22Rv1 (cell line): ENCODE measurements around the gene NTPCR.

Source experiments
- ZFX ChIP-seq: fragments of 450-650 bp; IDR thresholded peaks from 2 replicates; pipeline ENCODE4 v1.6.1; 2017; ENCODE audit warnings: antibody characterized with exemption, borderline replicate concordance
- TF ChIP-seq, protein P1 (sequence below): fragments of 450-650 bp; IDR thresholded peaks from 2 replicates; pipeline ENCODE4 v1.5.1; 2017; ENCODE audit warnings: mild to moderate bottlenecking

DNA sequence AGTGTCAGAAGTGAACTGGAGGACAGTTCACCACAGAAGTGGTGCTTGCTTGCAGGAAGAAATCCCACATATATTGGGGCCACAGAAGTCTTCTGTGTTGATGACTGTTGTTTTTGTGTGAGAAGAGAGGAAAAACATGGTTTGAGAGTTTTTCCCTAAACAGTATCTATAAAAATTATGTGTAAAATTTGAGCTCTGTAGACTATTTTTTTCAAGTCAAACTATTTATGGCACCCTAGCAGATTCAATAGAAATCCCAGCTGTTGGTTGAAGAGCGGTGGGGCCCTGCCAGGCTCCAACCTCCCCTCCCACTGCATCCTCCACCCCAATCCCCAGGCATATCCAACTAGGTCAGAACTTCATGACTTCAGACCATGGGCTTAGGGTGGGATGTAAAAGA lies 61.6 kb downstream of the NTPCR start:
- TF ChIP-seq, protein P1, sequence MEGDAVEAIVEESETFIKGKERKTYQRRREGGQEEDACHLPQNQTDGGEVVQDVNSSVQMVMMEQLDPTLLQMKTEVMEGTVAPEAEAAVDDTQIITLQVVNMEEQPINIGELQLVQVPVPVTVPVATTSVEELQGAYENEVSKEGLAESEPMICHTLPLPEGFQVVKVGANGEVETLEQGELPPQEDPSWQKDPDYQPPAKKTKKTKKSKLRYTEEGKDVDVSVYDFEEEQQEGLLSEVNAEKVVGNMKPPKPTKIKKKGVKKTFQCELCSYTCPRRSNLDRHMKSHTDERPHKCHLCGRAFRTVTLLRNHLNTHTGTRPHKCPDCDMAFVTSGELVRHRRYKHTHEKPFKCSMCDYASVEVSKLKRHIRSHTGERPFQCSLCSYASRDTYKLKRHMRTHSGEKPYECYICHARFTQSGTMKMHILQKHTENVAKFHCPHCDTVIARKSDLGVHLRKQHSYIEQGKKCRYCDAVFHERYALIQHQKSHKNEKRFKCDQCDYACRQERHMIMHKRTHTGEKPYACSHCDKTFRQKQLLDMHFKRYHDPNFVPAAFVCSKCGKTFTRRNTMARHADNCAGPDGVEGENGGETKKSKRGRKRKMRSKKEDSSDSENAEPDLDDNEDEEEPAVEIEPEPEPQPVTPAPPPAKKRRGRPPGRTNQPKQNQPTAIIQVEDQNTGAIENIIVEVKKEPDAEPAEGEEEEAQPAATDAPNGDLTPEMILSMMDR, result no peak
- no peak for TF ChIP-seq ZFX
